Measurements from ENCODE around the gene ILF2.
"Not testable (repeated sequence)": the region's sequence is repeated elsewhere in the genome, so short reads cannot be mapped to it uniquely, and the experiment has no call there.

The ILF2 gene

GRCh38 chr1:153647346-153647714 lies 23.5 kb downstream of the ILF2 start:
- DNase-seq = no peak

GRCh38 chr1:153646672-153647345 lies 24.0 kb downstream of the ILF2 start:
- no peak for DNase-seq

DNA sequence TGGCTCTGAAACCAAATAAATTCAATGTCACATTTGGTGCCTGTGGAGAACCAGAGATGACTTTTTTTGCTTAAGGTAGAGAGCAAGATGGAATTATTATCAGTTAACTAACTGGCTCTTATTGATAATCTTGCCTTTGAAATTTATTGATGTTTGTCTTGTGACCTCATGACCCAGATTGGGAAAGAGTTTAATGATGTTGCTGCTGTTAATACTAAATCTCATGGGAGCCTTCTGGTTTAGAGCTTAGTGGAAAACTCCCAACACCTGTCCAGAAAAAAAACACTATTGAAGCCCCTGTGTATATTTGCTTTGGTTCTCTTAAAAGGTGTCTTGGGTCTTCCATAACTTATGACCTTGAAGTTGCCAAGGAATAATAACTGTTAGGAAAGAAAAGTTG lies 27.0 kb downstream of the ILF2 start:
- DNase-seq = no peak

- DNase-seq = no peak
These were observed 27.7 kb downstream of the ILF2 start for GRCh38 chr1:153643100-153643499.

- DNase-seq = no peak
These were observed 28.6 kb downstream of the ILF2 start for GRCh38 chr1:153642161-153642560.

- no peak for DNase-seq
These were observed 29.9 kb downstream of the ILF2 start for GRCh38 chr1:153640861-153641260.

- not testable (repeated sequence) for DNase-seq
These were observed 30.6 kb downstream of the ILF2 start for GRCh38 chr1:153640213-153640612.

DNA sequence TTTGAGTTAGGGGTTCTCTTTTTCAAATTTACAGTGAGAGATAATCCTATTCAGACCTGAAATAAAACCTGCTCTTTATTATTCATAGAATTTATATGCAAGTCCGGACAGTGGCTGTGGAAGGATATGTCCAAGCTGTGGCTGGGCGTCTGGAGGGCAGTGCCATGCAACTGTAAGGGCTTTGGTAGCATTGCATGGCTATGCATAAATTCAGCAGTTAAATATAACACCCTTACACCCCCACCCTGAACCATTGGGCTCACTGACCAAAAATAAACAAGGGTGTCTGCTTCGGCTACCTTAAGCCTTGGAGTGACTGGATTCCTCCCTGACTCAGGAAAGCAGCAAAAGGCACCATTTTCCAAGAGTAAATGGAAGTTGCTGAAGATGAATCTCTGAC lies 31.5 kb downstream of the ILF2 start:
- no peak for DNase-seq

DNA sequence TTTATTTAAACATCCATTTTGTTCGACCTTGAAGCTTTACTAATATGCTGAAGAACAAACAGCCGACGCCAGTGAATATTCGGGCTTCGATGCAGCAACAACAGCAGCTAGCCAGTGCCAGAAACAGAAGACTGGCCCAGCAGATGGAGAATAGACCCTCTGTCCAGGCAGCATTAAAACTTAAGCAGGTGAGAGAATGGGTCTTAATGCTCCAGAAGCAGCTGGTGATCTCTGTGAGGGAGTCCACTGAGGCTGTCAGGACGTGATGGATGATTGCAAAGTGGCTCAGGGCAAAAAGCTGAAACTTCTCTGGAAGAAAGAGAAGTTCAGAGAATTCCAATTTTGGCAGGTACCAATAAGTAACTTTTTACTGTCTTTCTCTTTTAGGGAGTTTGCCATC lies 32.5 kb downstream of the ILF2 start:
- DNase-seq = no peak

DNA sequence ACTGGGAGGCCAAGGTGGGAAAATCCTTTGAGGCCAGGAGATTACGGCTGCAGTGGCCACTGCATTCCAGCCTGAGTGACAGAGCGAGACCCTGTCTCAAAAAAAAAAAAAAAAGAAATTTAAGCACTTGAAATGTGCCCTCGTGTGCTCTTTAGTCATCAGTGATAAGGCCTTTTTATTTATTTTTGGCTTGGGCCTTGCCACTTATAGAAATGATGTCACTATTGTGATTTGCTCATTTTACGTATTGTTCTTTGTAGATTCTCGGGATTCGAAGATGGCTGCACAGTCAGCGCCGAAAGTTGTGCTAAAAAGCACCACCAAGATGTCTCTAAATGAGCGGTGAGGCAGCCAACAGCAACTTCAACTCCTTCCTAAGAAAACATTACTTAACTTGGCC lies 34.5 kb downstream of the ILF2 start:
- DNase-seq = no peak

GRCh38 chr1:153635872-153636271 lies 34.9 kb downstream of the ILF2 start:
- DNase-seq = no peak

- DNase-seq = peak; percentile 98
These were observed 36.8 kb downstream of the ILF2 start, which contains the start of gene CHTOP for GRCh38 chr1:153633754-153634665. Gene CHTOP, plus strand, starts transcription at chr1:153634066. Its CDS starts 2,523 bp downstream, at chr1:153636589.

- DNase-seq = no peak
These were observed 37.5 kb downstream of the ILF2 start for GRCh38 chr1:153633161-153633753.

DNA sequence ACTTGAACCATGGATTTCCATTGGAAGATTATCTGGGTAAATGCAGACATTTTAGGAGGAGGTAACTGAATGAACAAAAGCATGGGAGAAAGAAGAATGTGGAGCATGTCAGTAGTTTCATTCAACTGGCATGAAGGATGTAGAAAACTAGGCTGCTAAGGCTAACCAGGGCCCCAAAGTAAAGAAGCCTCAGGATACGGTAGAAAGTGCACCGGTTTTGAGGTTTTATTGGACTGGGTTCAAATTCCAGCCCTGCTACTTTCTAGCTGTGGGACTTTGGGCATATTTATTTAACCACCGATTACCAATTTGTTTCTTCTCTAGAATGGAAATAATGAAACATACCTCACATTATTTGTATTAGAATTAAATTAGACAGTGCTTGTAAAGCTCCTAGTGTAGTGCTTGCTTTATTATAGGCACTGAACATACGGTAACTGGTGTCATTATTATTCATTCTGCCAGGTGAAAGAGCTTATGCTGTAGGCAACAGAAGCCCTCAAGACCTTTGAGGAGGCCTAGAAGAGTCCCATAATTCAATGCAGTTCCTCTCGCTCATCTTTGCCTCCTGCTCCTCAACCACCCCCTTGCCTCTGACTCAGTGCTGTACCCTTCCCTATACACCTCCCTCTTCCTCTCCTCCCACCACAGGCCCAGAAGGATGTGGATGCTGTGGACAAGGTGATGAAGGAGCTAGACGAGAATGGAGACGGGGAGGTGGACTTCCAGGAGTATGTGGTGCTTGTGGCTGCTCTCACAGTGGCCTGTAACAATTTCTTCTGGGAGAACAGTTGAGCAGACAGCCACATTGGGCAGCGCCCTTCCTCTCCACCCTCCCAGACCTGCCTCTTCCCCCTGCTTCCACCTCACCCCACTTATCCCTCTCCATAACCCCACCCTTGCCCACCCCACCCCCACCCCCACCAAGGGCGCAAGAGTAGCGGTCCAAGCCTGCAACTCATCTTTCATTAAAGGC lies 39.5 kb downstream of the ILF2 start:
- no peak for DNase-seq

DNA sequence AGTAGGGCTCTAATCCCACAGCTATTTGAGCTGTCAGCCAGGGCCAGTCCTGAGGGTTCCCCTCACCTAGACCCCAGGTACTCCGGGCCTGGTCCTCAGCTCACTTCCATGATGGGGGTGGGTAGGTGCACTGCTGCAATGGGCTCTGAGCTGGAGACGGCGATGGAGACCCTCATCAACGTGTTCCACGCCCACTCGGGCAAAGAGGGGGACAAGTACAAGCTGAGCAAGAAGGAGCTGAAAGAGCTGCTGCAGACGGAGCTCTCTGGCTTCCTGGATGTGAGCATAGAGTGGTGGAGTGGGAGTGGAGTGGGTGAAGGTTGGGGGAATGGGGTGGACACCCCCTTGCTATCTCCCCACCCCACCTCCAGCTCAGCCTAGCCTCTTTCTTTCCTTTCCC lies 40.4 kb downstream of the ILF2 start:
- no peak for DNase-seq

DNA sequence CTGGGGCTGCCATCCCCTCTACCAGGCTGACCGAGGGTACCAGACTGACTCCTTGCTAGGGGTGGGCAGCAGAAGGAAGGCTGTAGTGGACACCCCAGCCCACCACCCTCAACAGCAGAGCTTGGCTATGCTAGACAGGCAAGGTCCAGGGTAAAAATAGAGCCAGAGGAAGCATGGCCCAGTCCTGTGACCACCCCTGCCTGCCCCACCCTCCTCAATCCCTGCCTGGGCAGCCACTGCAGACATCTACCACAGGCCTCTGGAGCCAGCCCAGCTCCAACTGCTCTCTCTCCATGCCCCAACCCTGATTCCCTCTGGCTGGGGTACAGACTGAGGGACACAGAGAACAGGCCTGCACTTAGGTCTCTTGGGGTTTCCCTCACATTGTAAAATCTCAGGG lies 40.8 kb downstream of the ILF2 start:
- no peak for DNase-seq

DNA sequence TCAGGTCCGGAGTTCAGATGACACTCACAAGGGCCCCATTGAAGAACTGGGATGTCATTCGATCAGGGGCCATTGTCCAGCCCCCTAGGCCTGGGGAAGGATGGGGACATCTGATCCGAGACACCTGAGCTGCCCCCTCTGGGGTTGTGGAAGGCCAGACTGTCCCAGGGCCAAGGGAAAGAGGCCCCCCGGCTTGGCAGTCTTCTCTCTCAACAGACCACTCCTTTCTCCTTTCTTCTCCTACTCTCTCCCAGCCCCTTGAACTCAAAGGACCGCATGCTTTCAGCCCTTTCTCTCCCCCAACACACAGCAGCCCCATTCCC lies 41.5 kb downstream of the ILF2 start:
- no peak for DNase-seq

DNA sequence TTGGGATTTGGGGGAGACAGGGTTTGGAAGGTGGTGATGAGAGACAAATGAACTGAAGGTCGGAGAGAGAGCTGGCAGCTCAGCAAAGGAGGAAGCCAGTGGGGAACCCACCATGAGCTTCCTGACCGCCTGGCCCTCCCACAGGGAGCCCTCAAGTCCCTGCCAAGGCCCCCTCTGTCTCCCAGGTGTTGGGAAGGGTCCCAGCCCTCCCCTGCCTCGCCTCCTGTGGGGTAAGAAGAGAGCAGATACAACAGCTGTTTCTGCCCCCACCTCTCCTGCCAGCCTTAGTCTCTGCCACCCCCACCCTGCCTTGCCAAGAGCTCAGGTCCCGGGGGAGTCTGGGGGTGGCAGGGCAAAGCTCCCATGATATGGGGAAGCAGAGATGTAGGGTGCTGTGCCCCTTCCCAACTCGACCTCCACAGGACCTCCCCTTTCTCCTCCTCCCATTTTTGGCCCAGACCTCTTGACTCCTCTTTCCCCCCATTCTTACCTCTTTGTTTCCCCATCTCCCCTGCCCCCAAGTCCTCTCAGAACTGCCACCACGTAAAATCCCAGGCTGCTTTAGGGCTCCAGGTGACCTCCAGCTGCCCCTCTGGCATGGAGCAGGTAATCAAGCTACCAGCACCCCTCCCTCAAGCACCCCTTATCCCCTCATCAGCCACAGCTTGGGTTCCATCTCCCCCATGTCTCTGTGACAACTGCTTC lies 42.0 kb downstream of the ILF2 start:
- no peak for DNase-seq

DNA sequence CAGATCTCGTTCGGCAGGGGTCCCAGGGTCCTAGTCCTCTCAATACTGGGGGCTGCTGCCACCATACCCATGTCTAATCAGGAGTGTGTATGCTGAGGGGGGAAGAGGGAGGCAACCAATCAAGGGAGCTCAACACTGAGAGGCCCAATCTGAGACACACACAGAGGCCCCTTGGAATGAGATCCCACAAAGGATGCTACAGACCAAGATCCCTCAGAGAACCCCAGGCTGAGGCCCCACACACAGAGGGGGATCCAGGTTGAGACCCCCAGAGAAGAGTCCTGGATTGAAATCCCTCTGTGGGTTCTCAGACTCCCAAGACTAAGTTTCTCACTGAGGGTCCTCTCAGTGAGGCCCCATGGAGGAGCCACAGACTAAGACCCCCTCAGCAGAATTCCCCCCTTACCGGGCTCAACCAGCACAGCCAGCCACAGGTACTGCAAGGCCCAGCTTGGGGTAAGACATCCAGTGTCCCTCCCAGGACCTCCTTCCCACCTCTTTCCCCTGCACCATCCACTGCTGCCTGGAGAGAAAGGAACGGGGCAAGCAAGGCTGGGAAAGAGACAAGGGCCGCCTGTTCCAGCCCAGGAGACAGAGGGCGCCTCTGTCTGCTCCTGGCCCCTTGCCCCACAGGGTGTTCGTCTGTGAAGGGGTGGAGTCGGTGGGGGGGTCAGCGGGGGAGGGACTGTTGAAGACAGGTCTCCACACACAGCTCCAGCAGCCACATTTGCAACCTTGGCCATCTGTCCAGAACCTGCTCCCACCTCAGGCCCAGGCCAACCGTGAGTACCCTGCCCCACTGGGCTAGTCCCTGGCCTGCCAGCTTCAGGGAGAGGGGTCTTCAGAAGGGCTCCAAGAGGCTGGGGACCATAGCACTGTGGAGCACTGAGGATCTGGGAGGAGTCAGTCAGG lies 42.8 kb downstream of the ILF2 start, which contains the start of gene S100A1:
TSS of gene S100A1 (plus strand) at position 720 of the 912 bp plus-strand sequence. CDS start 2,088 bp downstream, outside the sequence.
- no peak for DNase-seq

GRCh38 chr1:153626904-153627714 lies 43.7 kb downstream of the ILF2 start, which contains the start of gene S100A13:
Gene S100A13, minus strand, starts transcription at chr1:153627505. Its CDS starts 1,033 bp downstream, at chr1:153626472.
- peak; percentile 99 for DNase-seq
